HEK293 (cell line): ENCODE data around the gene FBLN5.

Experiments
- CTCF ChIA-PET: fragments of 350-600 bp; formaldehyde crosslinking; extraction: SDS; loops from one replicate; lab custom pipeline; 2021; ENCODE audit warnings: antibody characterized with exemption; lab: Yijun Ruan, JAX
- POLR2A ChIA-PET: fragments of 300-600 bp; formaldehyde crosslinking; extraction: SDS; loops from one replicate; lab custom pipeline; 2020; ENCODE audit warnings: antibody characterized with exemption, inconsistent platforms; lab: Yijun Ruan, JAX
- H3K27ac ChIP-seq: fragments of 200-500 bp; sonication (Bioruptor generic); 2 replicates; pipeline ENCODE4 v1.5.1; 2014; ENCODE audit warnings: low read depth, low read length, control low read depth, inconsistent platforms; ENCODE audit errors: extremely low read depth
- H3K36me3 ChIP-seq, 2 experiments: fragments of 200-500 bp in 1 of 2; sonication (Bioruptor generic) in 1 of 2; 1 replicate in 1 of 2; 2 replicates in 1 of 2; pipeline ENCODE4 v1.5.1; 2014 to 2017; ENCODE audit warnings: inconsistent platforms in 2 of 2, low read length in 2 of 2; ENCODE audit not compliant: control insufficient read depth in 2 of 2, insufficient read depth in 1 of 2
- H3K4me1 ChIP-seq: fragments of 200-500 bp; sonication (Bioruptor generic); 2 replicates; pipeline ENCODE4 v1.5.1; 2014; ENCODE audit warnings: mild to moderate bottlenecking, low read length, inconsistent platforms; ENCODE audit not compliant: control insufficient read depth, insufficient read depth
- H3K4me3 ChIP-seq: 2 replicates; pipeline ENCODE4 v1.5.1; 2011; ENCODE audit warnings: low read depth, mild to moderate bottlenecking, control low read depth, low read length, moderate library complexity
- H3K9me3 ChIP-seq: fragments of 200-500 bp; sonication (Bioruptor generic); 2 replicates; pipeline ENCODE4 v1.5.1; 2014; ENCODE audit warnings: low read depth, low read length, inconsistent platforms; ENCODE audit not compliant: control insufficient read depth, insufficient read depth
- GLIS1 ChIP-seq: fragments of 450-650 bp; formaldehyde crosslinking; IDR thresholded peaks from 2 replicates; pipeline ENCODE4 v1.5.1; 2016; ENCODE audit warnings: missing biosample characterization, missing genetic modification characterization
- HOXD13 ChIP-seq: sonication (generic); formaldehyde crosslinking; IDR thresholded peaks from 2 replicates; pipeline ENCODE4 v1.8.0; 2022; ENCODE audit warnings: missing genetic modification reagents, borderline replicate concordance
- OSR2 ChIP-seq: fragments of 450-650 bp; formaldehyde crosslinking; IDR thresholded peaks from 2 replicates; pipeline ENCODE4 v1.5.1; 2016; ENCODE audit warnings: missing biosample characterization, missing genetic modification characterization
- ZIC2 ChIP-seq: fragments of 450-650 bp; formaldehyde crosslinking; IDR thresholded peaks from 2 replicates; pipeline ENCODE4 v1.5.1; 2016; ENCODE audit warnings: missing biosample characterization, missing genetic modification characterization
- ZNF140 ChIP-seq: fragments of 450-650 bp; formaldehyde crosslinking; IDR thresholded peaks from 2 replicates; pipeline ENCODE4 v1.5.1; 2016; ENCODE audit warnings: missing biosample characterization, missing genetic modification characterization
- ZNF292 ChIP-seq: fragments of 450-650 bp; formaldehyde crosslinking; IDR thresholded peaks from 2 replicates; pipeline ENCODE4 v1.5.1; 2016; ENCODE audit warnings: low read depth, missing biosample characterization, missing genetic modification characterization, borderline replicate concordance
- ZNF311 ChIP-seq: fragments of 450-650 bp; formaldehyde crosslinking; IDR thresholded peaks from 2 replicates; pipeline ENCODE4 v1.5.1; 2017; ENCODE audit warnings: missing biosample characterization, missing genetic modification characterization, borderline replicate concordance
- ZNF37A ChIP-seq: fragments of 450-650 bp; IDR thresholded peaks from 2 replicates; pipeline ENCODE4 v1.5.1; 2018; ENCODE audit warnings: missing biosample characterization, missing genetic modification characterization
- TF ChIP-seq, protein P1 (sequence below): IDR thresholded peaks from 2 replicates; pipeline ENCODE4 v1.6.1; 2011; ENCODE audit warnings: mild to moderate bottlenecking, low read depth, low read length, borderline replicate concordance
- TF ChIP-seq, protein P2 (sequence below): fragments of 450-650 bp; formaldehyde crosslinking; IDR thresholded peaks from 2 replicates; pipeline ENCODE4 v1.5.1; 2017; ENCODE audit warnings: missing biosample characterization, missing genetic modification characterization
- TF ChIP-seq, protein P3 (sequence below): fragments of 450-650 bp; formaldehyde crosslinking; IDR thresholded peaks from 2 replicates; pipeline ENCODE4 v1.5.1; 2016; ENCODE audit warnings: missing biosample characterization, missing genetic modification characterization
- TF ChIP-seq, protein P4 (sequence below): fragments of 450-650 bp; formaldehyde crosslinking; IDR thresholded peaks from 2 replicates; pipeline ENCODE4 v1.5.1; 2016; ENCODE audit warnings: missing biosample characterization, missing genetic modification characterization
- TF ChIP-seq, protein P5 (sequence below): fragments of 450-650 bp; formaldehyde crosslinking; IDR thresholded peaks from 2 replicates; pipeline ENCODE4 v1.5.1; 2016; ENCODE audit warnings: missing biosample characterization, missing genetic modification characterization

The FBLN5 gene

DNA sequence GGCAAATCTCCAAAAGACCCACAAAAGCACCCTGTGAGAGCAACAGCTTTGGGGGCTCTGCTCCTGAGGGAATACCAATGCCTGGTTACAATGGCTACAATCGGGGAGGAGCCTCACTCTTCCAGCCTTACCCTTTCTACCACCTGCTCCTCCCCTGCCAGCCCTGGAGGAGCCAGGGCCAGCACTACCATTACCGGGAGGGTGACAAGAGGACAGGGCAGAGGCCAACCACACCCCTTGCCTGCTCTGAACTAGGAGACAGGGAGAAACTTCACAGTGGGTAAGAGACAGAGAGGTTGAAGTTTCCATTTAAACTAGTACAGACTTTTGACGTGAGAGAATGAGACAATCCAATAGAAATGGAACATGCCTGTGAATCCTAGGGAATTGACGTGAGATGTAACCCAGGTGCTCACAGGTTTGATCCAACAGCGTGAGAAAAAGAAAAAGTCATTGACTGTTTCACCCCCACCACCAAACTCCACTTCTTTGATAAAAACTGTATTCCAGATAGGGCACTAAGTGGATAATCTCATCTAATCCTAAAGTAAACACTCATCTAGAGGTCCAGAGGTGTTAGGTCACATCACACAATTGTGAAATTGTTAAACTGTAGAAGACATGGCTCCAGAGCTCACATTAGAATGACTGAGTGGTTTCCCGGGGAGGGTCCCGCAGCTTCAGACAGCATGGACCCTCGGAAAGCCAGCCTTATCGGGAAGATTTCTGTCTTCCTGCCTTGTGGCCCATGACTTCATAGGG, 71.8 kb downstream of the FBLN5 start (continued):
- TF ChIP-seq, protein P1, sequence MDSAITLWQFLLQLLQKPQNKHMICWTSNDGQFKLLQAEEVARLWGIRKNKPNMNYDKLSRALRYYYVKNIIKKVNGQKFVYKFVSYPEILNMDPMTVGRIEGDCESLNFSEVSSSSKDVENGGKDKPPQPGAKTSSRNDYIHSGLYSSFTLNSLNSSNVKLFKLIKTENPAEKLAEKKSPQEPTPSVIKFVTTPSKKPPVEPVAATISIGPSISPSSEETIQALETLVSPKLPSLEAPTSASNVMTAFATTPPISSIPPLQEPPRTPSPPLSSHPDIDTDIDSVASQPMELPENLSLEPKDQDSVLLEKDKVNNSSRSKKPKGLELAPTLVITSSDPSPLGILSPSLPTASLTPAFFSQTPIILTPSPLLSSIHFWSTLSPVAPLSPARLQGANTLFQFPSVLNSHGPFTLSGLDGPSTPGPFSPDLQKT = no peak
- no peak for TF ChIP-seq HOXD13

DNA sequence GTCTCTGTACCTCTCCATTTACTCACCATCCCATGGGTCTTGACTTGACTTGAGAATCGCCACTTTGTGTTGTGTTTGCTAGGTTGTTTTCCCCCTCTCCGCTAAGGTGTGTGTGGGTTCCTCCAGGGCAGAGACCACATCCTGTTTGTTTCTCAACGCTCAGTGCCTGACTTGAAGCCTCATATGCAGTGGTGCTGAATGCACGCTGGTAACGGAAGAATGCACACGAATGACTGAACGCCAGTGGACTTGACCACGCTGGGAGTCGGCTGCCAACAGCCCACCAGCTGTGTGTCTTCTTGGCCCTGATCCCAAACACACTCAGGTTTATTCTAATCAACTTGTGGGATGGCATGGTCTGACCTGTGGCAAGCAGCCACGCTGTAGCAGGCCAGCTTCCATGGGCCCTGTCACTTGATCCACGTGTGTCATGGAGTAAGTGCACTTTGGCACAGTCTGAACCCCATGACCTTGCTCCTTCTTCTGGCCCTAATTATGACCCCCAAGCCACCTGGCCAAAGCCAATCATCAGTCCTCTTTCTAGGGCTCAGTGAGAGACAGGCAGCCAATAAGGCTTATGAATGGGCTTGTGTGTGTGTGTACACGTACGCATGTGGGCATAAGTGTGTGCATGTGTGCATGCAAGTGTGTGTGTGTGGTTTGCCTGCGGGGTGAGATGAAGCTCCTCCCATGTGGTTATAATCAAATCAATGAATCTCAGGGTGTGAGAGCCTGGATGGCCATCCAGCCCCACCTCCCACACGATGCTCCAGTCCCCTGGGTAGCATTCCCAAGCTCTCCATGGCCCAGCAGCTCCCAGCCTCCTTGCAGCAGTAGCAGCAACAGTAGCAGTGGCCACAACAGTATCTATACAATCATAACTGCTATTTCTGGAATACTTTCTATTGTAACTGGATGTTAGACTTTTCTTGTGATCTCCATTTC, 73.8 kb downstream of the FBLN5 start:
- POLR2A ChIA-PET = no interaction called here
- TF ChIP-seq ZIC2 (tag by site-specific recombination) (peak; percentile 58), ZNF292 (tag by site-specific recombination) (no peak), OSR2 (tag by site-specific recombination) (peak; percentile 53; the same call in 1 of the 2 replicates)
- TF ChIP-seq, protein P2, sequence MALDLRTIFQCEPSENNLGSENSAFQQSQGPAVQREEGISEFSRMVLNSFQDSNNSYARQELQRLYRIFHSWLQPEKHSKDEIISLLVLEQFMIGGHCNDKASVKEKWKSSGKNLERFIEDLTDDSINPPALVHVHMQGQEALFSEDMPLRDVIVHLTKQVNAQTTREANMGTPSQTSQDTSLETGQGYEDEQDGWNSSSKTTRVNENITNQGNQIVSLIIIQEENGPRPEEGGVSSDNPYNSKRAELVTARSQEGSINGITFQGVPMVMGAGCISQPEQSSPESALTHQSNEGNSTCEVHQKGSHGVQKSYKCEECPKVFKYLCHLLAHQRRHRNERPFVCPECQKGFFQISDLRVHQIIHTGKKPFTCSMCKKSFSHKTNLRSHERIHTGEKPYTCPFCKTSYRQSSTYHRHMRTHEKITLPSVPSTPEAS (tag by site-specific recombination) = peak; percentile 23; the same call in 1 of the 2 replicates
- TF ChIP-seq, protein P1 = no peak
- TF ChIP-seq, all 188 proteins: peak for 3
- Histone ChIP-seq H3K4me1 (peaks cover 11% of the 10 kb centered on the region), H3K4me3 (no peak overlapping the region), H3K27ac (no peak overlapping the region), H3K9me3 (no peaks in the 10 kb centered on the region), H3K36me3 (no peaks in the 10 kb centered on the region)
- CTCF ChIA-PET = interaction anchor here (0.6 kb wide), 1 partner anchor 23 kb away, joined by 3 read pairs; no protein-coding TSS in a partner anchor

DNA sequence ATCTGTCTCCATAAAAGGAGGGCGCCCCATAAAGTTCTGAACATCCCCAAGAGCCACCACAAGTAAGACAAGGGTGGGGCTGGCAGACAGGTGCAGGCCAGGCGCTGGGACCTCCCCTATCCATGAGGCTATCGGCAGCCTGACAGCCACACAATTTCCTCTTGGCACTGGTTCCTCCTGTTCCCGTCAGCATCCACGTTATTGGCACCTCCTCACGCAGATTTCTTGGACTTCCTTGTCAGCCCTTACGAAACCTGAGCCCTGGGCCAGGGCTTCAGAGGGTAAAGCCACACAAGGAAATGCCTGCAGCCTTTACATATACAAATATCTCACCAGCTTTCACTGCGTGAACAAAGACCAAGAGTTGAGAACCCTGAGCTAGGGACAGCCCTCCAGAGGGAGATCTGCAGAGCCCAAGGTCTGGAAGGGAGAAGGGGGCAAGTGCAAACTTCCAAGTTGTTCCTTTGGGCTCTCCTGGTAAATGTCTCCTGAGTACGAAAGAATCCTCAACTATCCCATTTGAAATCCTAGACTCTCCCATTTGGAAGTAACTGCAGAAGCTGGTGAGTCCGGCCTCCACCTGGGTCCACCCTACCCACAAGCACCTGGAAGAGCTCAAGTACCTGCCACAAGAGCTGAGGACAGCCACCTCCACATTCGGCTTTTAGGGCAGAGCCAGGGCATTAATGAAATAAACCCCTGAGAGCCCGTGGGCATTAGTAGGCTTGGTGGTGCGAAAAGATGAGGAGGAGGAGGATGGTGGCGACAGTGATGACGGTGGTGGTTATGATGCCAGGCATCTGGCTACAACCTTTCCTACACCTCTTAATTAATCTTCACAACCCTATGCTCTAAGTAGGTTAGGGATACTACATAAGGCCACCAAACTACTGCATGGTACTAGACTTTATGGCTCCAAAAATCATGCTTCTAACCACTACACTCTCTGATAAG, 74.7 kb downstream of the FBLN5 start:
- CTCF ChIA-PET = interaction anchor here (0.6 to 1.6 kb wide), 2 partner anchors 20 to 21 kb away, joined by 3 to 5 read pairs; no protein-coding TSS in a partner anchor
- Histone ChIP-seq H3K36me3 (no peaks in the 10 kb centered on the region), H3K4me1 (peaks cover 11% of the 10 kb centered on the region), H3K9me3 (no peaks in the 10 kb centered on the region), H3K27ac (no peak overlapping the region), H3K4me3 (no peak overlapping the region)
- TF ChIP-seq ZNF311 (tag by site-specific recombination) (no peak), ZNF140 (tag by site-specific recombination) (no peak), OSR2 (tag by site-specific recombination) (peak; percentile 14; the same call in 1 of the 2 replicates), GLIS1 (tag by site-specific recombination) (no peak), ZNF37A (no peak)
- TF ChIP-seq, protein P3, sequence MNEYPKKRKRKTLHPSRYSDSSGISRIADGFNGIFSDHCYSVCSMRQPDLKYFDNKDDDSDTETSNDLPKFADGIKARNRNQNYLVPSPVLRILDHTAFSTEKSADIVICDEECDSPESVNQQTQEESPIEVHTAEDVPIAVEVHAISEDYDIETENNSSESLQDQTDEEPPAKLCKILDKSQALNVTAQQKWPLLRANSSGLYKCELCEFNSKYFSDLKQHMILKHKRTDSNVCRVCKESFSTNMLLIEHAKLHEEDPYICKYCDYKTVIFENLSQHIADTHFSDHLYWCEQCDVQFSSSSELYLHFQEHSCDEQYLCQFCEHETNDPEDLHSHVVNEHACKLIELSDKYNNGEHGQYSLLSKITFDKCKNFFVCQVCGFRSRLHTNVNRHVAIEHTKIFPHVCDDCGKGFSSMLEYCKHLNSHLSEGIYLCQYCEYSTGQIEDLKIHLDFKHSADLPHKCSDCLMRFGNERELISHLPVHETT = no peak
- TF ChIP-seq, protein P4, sequence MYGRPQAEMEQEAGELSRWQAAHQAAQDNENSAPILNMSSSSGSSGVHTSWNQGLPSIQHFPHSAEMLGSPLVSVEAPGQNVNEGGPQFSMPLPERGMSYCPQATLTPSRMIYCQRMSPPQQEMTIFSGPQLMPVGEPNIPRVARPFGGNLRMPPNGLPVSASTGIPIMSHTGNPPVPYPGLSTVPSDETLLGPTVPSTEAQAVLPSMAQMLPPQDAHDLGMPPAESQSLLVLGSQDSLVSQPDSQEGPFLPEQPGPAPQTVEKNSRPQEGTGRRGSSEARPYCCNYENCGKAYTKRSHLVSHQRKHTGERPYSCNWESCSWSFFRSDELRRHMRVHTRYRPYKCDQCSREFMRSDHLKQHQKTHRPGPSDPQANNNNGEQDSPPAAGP (tag by site-specific recombination) = no peak
- TF ChIP-seq, protein P5, sequence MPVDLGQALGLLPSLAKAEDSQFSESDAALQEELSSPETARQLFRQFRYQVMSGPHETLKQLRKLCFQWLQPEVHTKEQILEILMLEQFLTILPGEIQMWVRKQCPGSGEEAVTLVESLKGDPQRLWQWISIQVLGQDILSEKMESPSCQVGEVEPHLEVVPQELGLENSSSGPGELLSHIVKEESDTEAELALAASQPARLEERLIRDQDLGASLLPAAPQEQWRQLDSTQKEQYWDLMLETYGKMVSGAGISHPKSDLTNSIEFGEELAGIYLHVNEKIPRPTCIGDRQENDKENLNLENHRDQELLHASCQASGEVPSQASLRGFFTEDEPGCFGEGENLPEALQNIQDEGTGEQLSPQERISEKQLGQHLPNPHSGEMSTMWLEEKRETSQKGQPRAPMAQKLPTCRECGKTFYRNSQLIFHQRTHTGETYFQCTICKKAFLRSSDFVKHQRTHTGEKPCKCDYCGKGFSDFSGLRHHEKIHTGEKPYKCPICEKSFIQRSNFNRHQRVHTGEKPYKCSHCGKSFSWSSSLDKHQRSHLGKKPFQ (tag by site-specific recombination) = no peak
- POLR2A ChIA-PET = no interaction called here
